Superior temporal gyrus (tissue), 1 donor: ENCODE results near the gene PDZD7.

Experiments
- DNase-seq: peaks from one replicate; pipeline ENCODE4 v3.0.0-alpha.2; 2016; ENCODE audit errors: extremely low spot score

PDZD7 gene

DNA sequence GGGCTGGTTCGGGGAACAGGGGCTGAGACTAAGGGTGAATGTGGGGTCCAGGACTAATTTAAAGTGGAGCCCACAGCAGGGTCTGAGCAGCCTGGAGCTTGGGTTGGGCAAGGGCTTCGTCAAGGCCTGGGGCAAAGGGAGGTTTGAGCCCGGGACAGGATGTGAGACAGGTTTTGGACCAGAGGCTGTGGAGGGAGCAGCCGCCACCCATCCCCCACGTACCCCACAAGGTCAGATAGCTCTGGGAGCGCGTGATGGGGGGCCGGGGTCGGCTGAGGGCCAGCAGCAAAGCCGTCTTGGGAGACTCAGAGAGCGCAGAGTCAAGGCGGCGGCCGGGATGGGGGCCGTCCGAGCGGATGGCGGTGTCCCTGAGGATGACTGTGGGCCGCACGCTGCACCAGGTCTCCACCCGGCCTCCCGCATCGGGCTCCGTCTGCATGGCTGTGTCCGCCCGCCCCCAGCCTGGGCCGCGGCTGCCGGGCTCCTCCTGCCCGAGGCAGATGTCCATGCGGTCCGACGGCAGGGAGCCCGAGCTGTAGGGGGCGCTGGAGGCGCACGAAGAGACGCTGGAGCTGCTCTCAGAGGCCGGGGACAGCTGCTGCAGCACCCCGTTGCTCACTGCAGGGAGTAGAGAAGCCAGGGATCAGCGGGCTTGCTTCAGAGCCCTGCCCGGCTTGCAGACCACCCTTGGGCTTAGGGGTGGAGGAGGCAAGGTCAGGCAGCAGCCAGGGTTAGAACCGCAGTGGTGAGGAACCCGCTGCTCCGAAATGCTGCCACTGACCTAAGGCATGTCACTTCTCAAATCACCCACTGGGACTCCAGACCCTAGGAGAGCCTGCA is 12.1 kb downstream of the PDZD7 start:
- DNase-seq: peak; percentile 84

DNA sequence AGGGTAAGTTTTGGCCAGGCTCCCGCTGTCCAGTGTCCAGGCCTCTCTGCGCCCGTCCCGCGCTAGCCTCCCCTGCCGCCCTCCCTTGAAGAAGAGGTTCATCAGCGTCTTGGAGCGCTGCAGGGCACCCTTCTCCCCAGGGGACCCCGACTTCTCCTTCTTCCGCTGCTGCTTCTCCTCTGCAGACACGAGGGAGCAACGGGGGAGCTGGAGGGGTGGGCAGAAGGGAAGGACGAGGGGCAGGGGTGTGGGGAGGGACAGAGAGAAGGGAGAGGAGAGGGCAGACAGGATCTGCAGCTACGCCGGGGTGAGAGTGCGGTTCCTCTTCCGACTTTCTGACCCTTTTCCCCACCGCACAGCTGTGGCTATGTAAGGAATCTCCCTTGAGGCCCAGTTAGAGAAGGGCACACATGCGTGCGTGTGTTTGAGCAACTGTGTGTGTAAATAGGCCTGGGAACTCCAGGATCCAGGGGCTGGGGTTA is 12.8 kb downstream of the PDZD7 start:
- DNase-seq: no peak

DNA sequence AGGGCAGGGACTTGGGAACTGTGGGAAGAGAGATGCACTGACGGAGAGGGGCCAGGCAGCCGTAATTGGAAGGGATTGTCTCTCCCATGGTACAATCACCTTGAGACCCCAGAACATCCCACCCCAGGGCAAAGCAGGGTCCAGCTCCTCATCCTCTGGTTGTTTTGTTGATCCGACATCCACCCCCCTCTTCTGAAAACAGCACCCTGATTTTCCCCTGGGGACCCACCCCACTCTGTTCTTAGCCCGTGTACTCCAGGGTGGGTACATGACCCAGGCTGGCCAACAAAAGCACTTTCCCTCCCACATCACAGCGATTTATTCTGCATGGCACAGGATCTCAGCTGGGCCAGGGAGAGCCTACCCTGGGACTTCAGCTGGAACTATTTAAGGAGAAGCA is 14.1 kb downstream of the PDZD7 start:
- DNase-seq: no peak

DNA sequence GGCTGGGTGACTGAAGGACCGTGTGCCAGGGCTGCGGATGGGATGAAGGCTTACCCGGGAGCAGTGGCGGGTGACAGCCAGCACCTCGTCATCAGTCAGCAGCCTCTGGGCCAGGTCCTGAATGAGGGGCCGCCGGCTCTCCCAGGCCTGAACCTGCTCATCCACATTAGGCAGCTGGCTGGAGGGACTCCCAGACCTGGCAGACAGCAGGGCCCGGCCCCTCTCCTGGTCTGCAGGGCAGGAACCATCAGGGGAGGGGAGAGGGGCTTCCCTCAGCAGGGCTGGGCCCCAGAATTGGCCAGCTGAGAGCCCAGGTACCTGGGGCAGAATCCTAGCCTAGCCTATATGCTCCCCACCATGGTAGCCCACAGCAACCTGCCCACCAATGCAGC is 15.4 kb downstream of the PDZD7 start:
- DNase-seq: no peak

DNA sequence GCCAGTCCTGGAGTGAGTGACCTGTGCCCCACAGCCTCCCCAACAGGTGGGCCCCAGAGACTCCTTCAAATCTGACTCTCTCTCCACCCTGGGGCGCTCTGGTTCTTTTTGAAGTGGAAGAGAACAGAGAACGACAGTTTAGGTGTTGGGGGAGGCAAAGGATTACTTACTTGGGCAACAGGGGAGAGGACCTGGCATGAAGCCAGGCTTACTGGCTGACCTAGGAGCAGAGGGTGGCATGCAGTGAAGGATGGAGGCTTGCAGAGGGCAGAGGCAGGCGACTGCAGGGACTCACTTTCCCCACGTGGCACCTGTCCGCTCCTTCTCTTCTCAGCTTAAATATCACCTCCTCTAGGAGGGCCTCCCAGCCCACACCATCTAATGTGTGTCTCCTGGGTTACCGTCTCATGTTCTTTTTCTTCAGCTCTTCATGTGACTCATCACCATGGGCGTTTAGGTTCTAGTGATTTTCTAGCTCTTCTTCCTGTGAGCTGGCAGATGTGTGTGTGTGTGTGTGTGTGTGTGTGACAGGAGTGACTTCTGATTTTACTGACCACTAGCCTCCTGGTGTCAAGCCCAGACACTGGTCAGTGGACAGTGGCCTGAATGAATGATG is 15.9 kb downstream of the PDZD7 start:
- no peak for DNase-seq

DNA sequence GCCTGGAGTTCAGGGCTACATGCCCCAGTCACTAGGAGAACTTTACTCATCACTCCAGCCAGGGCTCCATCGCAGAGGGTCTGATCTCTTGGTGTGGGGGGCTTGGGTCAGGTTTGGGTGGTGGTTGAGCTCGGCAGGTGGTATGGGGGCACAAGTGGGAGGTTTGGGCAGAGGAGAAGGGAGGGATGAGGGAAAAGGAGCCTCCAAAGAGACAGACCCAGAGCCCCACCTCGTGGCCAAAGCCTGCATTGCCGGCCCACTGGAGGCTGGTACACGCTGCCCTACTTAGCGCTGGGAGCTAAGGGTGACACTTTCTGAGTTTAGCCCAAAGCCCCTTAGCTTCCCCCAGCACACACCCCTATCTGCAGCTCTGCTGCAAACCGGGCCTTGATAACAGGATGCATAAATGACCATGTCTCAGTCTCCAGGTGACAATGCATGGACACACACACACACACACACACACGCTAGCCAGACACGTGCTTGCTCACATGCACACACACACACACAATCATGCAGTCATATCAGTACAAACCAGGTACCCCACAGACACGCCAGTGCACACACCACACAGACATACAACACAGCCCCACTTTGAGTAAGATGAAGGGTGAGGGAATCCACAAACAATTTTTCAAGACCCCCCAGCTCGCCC is 16.6 kb downstream of the PDZD7 start:
- peak; percentile 95 for DNase-seq

DNA sequence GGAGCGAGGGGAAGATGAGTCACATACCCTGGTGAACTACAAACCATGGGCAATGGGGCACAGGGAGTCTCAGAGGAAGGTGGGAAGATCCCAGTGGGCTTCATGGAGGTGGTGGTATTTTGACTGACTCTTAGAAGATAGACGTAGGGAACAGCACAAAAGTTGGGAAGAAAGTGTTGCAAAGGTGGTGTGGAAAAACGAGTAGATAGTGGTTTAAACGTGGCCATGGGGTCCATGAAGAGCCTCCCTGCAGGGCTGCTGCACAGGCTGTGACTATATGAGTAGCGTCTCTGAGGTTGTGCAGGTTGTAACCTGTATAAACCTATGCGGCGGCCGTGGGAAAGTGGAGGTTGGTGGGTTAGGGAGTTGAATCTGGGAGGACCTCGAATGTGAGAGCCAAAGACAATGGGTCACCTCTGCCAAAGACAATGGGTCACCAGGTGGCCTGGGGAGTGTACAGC is 17.5 kb downstream of the PDZD7 start:
- DNase-seq: no peak

DNA sequence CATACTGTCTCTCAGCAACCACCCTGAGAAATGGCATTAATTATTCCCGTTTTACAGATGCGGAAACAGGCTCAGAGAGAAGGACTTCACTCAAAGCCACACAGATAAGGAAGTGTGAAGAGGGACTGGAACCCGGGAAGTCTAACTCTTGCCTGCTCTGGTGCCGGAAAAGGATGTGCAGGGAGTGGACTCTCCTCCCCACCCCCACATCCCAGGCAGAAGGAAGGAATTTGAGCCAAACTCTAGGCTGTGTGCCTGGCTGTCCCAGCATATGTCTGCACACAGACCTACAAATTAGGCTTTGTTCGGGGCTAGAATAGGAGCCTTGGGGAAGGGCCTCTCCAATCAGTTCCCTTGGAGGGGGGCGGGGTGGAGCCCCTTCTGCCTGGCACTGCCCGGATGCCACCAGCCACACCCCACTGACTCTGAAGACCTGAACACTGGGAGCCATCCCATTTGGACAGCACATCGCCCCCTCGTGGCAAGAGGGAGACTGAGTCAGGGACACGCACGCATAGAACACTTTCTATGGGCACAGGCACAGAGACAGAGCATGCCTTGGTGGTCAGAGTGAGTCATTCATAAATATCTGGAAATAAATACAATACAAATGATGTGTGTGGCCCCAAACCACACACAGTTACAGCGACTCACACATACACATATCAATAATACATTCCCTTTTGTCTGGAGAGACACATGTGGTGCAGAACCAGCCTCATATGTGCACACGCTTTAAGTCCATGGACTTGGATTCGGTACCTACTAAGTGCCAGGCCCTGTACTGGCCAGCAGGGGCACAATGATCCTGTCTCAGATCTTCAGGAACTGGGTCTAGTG is 18.2 kb downstream of the PDZD7 start:
- peak; percentile 98 for DNase-seq

DNA sequence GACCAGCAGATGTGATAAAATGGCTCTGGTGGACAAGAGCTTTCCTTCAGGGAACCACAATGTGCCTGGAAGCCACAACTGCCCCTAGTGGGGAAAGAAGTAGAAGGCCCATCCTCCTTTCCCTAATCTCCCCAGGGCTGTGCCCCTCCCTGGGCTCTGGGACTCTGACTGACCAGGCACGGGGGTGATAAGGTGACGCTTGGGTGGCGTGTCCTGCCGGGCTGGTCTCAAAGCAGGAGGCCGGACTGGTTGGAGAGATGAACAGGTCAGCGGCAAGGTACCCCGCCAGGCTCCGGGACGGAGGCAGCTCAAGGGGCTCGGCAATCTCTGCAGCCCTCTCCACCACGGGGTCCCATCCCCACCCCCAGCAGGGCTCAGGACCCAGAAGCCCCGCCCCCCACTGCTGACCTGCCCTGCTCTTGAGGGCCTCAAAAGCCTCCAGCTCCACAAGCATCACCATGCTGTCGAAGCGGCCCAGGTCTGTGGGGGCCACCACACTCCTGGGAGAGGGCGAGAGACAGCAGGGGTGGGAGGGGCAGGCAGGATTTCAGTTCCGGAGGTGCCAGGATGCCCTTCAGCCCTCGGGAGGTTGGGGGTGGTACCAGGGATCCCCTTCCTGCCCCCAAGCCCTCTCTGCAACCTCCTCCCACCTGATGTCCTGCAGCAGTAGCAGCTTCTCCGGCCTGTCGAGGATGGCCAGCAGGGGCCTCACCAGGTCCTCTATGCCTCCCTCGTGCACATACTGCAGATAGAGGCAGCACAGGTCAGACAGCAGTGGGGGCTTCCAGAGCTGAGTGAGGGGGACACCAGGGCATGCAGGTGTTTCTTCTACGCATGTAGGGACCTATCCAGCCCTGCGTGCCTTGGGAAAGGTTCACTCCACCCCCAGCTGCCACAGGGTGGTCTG is 19.2 kb downstream of the PDZD7 start:
- no peak for DNase-seq

DNA sequence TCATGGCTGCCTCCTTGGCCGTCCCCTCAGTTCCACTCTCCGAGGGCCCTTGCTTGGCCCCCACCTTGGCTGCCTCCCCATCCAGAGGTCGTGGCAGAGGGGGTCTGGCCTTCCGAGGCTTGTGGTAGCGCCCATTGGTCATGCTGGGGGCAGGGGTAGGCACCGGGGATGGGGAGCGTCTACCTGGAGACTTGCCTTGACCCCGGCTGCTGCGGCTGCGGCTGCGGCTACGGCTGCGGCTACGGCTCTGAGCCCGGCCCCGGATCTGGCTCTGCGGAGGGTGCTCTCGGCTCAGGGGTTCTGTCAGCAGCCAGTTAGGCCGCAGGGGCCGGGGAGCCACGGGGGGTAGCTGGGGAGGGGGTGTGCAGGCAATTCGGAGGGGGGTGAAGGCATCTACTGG is 20.6 kb downstream of the PDZD7 start:
- no peak for DNase-seq

DNA sequence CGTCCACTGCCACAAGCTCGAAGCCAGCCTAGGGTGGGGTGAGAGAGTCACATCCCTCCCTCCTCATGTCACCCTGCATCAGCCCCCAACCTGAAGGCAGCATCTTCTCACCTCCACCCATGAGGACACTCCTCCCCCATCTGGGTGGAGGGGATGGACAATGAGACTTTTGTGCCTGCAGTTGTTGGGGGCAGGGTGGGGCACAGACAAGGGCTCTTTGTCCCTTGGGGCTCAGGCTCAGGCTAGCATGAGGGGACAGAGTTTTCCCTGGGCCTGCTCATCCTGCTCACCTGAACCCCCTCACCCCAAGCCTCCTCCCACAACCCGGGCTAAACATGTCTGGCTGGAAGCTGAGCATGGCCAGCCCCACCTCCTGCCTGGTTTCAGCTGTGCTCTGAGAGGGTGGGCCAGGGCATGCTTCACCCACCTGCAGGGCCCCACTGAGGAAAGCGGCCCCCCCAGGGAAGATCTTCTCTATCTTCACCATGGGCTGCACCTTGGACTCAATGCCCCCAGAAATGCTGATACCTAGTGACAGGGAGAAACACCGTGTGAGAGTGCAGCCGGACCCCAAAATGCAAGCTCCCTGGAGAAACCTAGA is 22.0 kb downstream of the PDZD7 start:
- DNase-seq: peak; percentile 92

DNA sequence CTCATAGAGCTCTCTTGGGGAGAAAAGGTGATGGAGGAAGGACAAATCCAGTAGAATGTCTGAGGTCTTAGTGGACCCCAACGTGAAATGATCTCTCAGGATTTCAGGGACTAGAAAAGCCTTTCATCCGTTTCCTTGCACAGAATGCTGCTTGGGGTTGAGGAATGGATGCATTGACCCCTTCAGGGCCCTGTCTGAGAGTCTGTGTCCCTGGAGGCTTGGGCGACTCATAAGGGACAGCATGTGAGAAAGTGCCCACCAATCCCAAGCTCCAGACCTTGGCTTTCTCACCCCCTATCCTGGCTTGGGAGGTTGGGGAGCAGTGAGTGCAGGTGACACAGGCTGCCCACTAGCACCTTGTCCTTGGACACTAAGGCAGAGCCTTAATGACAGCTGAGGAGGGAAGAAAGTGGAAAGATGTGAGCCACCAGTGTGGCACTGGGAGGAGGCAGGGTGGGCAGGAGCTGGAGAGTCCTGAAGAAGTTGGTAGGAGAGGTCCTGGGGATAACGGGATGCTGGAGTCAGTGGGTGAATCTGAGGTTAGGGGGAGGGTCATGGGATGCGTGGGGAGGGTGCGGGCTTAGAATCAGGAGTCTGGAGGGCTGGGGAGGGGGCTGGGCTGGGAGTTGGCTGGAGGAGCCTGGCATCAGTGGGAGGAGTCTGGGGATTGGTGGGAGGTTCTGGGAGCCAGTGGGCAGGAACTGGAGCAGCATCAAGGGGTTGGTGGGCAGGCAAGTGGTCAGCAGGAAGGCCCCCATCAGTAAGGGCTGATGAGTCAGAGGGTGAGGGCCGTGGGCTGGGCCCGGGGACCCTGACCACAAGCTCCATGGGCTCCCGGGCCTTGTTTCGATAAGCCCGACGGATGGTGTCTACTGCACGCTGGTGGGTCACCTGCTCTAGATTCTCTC is 22.8 kb downstream of the PDZD7 start:
- no peak for DNase-seq

DNA sequence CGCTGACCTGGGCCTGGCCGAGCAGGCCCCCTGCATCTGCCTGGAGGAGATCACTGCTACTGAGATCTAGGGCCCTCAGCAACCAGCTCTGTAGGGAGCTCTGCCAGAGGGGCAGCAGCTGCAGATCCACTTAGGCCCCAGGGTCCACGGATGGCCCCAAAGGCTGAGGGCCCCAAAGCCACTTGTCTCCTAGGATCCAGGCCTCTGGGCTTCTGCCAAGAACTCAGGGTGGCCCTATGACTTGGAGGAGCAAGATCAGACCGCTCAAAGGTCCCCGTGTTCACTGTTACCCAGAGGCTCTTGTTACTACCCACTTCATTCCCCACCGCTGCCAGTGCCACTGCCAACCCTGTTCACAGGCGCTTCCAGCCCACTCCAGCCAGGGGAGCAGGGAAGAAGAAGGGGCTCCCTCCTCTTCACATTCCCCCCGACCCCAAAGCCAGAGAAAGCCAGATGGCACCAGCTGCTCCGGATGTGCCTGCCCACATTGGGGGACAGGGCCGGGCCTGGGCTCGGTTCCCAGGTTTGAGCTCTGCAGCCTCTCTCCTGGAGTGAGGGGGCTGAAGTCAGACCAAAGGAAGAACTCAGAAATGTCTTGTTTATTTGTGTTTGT is 23.7 kb downstream of the PDZD7 start:
- DNase-seq: peak; percentile 40

DNA sequence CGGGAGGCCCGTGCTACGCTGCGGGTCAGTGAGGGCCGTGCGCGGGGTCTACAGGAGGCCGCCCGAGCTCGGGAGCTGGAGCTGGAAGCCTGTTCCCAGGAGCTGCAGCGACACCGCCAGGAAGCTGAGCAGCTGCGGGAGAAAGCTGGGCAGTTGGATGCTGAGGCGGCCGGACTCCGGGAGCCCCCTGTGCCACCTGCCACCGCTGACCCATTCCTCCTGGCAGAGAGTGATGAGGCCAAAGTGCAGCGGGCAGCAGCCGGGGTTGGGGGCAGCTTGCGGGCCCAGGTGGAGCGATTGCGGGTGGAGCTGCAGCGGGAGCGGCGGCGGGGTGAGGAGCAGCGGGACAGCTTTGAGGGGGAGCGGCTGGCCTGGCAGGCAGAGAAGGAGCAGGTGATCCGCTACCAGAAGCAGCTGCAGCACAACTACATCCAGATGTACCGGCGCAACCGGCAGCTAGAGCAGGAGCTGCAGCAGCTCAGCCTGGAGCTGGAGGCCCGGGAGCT is 24.3 kb downstream of the PDZD7 start:
- DNase-seq: no peak

DNA sequence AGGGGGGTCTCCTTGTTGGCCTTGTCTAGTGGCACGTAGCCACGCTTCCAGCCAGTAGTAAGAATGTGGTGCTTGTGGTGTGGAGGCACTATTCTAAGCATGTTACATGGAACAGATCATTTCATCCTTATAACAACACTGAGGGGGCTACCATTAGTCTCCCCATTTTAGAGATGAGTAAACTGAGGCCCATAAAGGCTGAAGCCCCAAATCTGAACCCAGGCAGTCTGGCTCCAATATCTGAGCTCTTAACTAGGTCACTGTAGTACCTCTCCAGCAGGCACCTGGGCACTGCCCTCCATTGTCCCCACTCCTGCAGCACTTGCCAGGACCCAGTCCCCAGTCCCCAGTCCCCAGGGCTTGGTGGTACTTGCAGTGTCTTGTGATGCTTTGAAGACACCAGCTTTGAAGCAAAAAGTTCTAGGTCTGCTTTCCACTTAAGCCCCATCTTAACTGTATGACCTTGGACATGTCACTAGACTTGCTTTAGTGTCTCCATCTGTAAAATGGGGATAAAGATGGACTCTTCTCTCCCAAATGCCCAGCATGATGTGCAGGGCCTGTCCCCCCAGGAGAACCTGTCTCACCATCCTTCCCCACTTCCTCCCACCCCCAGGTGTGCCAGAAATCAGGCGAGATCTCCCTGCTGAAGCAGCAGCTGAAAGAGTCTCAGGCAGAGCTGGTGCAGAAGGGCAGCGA is 24.9 kb downstream of the PDZD7 start:
- no peak for DNase-seq

DNA sequence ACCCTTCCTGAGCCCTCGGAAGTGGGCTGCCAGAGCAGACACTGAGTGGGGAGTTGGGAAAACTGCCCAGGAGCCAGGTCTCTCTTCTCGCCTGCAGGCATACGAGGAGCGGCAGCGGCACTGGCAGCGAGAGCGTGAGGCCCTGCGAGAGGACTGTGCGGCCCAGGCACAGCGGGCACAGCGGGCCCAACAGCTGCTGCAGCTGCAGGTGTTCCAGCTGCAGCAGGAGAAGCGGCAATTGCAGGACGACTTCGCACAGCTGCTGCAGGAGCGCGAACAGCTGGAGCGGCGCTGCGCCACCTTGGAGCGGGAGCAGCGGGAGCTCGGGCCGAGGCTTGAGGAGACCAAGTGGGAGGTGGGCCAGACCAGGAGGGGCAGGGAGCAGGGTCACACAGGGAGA is 25.6 kb downstream of the PDZD7 start:
- DNase-seq: no peak

DNA sequence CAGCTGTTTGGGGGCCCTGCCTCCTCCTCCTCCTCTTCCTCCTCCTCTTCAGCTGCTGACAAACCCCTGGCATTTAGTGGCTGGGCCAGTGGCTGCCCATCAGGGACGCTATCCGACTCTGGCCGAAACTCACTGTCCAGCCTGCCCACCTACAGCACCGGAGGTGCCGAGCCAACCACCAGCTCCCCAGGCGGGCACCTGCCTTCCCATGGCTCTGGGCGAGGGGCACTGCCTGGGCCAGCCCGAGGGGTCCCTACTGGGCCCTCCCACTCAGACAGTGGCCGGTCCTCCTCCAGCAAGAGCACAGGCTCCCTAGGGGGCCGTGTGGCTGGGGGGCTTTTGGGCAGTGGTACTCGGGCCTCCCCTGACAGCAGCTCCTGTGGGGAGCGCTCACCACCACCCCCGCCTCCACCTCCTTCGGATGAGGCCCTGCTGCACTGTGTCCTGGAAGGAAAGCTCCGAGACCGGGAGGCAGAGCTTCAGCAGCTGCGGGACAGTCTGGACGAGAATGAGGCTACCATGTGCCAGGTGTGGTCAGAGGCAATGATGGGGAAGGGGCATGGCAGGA is 27.2 kb downstream of the PDZD7 start:
- no peak for DNase-seq

DNA sequence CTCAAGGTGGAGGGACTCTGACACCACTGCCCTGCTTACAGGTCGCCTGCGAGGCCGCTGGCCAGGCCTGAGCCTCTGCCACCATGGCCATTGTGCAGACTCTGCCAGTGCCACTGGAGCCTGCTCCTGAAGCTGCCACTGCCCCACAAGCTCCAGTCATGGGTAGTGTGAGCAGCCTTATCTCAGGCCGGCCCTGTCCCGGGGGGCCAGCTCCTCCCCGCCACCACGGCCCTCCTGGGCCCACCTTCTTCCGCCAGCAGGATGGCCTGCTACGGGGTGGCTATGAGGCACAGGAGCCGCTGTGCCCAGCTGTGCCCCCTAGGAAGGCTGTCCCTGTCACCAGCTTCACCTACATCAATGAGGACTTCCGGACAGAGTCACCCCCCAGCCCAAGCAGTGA is 28.5 kb downstream of the PDZD7 start:
- DNase-seq: no peak
